IPS-20b (cell line): ENCODE measurements around the gene MVK.

Experiments
- H3K27ac ChIP-seq: one replicate; pipeline ENCODE4 v1.5.1; 2013; ENCODE audit warnings: low read length
- H3K27me3 ChIP-seq: 2 replicates; pipeline ENCODE4 v1.6.1; 2013; ENCODE audit warnings: mild to moderate bottlenecking, low read length, inconsistent platforms; ENCODE audit not compliant: insufficient read depth
- H3K36me3 ChIP-seq: 2 replicates; pipeline ENCODE4 v1.6.1; 2013; ENCODE audit warnings: low read depth, mild to moderate bottlenecking, inconsistent platforms, low read length, moderate library complexity; ENCODE audit not compliant: insufficient read depth
- H3K4me1 ChIP-seq: 2 replicates; pipeline ENCODE4 v1.6.1; 2013; ENCODE audit warnings: mild to moderate bottlenecking, control low read depth, inconsistent platforms, low read length, moderate library complexity; ENCODE audit not compliant: insufficient read depth
- H3K4me3 ChIP-seq: 2 replicates; pipeline ENCODE4 v1.5.1; 2013; ENCODE audit warnings: mild to moderate bottlenecking, low read length, inconsistent platforms
- H3K9ac ChIP-seq: 2 replicates; pipeline ENCODE4 v1.6.1; 2013; ENCODE audit warnings: low read depth, mild to moderate bottlenecking, inconsistent platforms, low read length, moderate library complexity
- H3K9me3 ChIP-seq: 2 replicates; pipeline ENCODE4 v1.6.1; 2013; ENCODE audit warnings: mild to moderate bottlenecking, low read depth, low read length, inconsistent platforms; ENCODE audit not compliant: insufficient read depth

Gene MVK

DNA sequence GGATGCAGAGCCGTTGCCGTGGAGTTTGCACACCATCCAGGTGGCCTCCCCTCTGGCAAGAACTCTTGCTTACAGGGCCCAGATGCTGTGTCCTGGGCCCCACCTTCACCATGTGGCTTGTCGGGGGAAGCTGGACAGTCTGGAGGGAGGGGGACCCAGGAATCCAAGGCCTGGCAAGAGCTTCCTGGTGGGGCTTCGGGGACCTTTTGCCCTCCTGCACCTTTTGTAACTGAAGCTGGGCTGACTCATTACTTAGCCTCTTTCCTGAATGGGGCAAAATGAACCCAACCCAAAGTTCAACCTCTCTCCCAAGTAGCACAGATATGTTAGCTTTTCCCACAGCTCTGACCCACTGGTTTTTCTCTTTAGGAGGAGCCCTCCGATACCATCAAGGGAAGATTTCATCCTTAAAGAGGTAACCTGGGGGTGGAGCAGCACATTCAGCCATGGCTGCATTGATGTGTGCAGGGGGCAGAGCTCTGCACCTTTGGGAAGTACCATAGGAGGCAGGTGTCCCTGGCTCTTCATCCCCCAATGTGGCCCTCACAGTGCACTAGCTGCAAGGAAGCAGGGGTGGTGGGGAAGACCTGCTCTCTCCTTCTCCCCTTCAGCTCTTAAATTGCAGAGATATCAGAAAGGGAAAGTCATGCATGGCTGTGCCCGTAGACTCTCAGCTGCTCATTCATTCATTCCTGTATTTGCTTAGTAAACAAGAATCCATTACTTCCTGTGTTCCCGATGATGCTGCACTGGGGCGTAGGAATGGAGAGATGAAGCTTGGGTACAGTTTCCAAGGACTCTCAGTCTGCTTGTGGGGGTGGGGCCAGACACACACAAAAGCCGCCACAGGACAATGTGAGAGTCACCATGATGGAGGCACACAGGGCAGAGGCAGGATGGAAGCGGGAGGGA is 13.0 kb downstream of the MVK start:
- Histone ChIP-seq H3K4me1 (no peaks in the 10 kb centered on the region; the same call in 1 of the 2 replicates), H3K9ac (no peak overlapping the region), H3K9me3 (no peaks in the 10 kb centered on the region), H3K36me3 (peaks cover 39% of the 10 kb centered on the region), H3K27me3 (no peaks in the 10 kb centered on the region), H3K27ac (no peak overlapping the region), H3K4me3 (no peak overlapping the region)

DNA sequence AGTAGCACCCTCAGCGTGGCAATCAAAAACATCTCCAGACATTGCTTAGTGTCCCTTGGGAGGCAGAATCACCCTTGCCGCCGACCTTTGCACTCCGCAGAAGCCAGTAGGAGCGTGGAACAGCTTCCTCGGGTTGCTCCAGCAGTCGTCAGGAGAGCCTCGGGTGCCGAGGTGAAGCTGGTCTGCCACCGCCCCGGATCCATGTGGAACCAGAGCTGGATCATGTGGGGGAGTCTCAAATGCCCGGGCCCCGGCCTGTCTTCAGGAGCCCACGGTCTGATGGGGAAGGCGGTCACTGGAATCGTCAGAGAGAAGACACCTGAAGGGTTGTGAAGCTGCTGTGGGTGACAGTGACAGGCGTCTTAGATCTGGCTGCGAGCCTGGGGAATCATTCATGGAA is 14.3 kb downstream of the MVK start:
- H3K9me3 ChIP-seq = no peaks in the 10 kb centered on the region
- no peak overlapping the region for H3K4me3 ChIP-seq
- no peaks in the 10 kb centered on the region for H3K4me1 ChIP-seq
- no peaks in the 10 kb centered on the region for H3K27me3 ChIP-seq
- peaks cover 47% of the 10 kb centered on the region for H3K36me3 ChIP-seq
- no peak overlapping the region for H3K9ac ChIP-seq
- H3K27ac ChIP-seq = no peak overlapping the region

DNA sequence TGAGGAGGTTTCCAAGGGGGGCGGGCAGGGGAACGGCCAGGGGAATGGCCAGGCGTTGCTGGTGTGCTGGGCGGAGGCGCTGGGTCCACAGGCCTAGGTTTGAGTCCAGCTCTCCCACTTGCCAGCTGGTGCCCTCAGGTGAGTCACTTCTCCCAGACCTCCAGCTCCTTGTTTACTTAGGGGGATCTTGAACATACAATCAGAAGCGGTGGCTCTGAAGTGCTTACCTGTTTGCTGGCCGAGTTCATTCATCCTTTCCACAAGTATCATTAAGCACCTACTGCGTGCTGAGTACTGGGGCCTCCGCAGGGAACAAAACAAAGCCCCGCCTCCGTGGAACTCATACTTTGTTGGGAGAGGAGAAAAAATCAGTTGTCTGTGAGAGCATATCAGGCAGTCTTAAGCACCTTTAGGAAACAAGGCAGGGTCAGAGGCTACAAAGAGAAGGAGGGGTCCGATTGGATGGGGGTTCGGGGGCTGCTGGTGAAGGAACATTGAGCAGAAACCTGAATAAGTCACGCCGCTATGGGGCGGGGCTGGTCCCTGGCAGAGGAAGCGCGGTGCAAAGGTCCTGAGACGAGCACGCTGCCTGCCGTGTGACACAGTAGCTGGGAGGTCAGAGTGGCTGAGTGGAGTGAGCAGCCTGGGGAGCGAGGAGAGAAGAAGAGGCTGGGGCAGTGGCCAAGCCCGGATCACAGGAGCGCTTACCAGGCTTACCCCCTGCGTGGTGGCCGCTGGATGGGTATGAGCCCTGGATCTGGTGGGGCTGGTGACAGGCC is 15.1 kb downstream of the MVK start:
- H3K27me3 ChIP-seq = no peaks in the 10 kb centered on the region
- H3K27ac ChIP-seq = no peak overlapping the region
- no peak overlapping the region for H3K4me3 ChIP-seq
- H3K9ac ChIP-seq = no peak overlapping the region
- no peaks in the 10 kb centered on the region for H3K4me1 ChIP-seq
- H3K36me3 ChIP-seq = peaks cover 47% of the 10 kb centered on the region
- no peaks in the 10 kb centered on the region for H3K9me3 ChIP-seq

DNA sequence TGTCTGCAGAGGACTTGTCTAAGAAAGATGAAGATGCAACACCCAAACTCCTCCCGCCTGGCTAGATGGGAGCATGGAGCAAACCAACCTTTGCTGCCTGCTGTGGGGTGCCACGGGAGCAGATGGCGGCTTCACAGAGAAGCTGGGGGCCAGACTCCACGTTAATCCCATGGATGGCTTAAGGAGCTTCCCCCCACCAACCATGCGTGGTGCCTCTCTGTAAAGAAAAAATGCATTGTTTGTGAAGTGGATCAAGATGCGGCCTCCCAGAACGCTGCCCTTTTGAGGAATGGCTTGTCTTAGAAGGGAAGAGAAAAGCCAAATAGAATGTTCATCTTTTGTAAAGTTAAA is 15.6 kb downstream of the MVK start:
- no peak overlapping the region for H3K27ac ChIP-seq
- H3K9ac ChIP-seq = no peak overlapping the region

DNA sequence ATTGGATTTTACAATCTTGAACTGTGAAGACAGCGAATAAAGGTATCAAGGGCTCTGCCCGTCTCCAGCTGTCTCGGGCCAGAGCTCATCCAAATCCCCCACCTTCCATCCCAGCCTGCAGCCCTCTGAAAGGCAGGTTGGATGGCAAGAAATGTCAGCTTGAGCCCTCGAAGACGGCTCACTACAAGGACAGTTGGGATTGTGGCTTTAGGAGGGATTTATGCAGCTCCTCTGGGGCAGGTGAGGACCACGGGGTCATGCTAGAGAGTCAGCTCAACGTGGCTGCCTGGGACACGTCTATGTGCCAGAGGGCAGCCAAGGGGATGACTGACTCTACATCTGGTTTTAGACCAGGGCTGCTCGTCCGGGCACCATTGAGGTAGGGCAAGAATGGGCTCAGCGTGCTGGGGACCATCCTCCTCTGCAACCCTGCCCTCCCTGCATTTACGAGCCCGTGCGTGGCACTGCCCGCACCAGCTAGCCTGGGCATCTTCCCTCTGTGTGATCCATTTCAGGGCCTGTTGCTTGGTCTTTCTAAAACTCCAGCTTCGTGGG is 16.2 kb downstream of the MVK start:
- no peak overlapping the region for H3K4me3 ChIP-seq
- no peaks in the 10 kb centered on the region for H3K27me3 ChIP-seq
- H3K9me3 ChIP-seq = no peaks in the 10 kb centered on the region
- H3K36me3 ChIP-seq = peaks cover 44% of the 10 kb centered on the region
- H3K9ac ChIP-seq = no peak overlapping the region
- H3K27ac ChIP-seq = no peak overlapping the region
- no peaks in the 10 kb centered on the region for H3K4me1 ChIP-seq

More for the DNA sequence above, 15.6 kb downstream of the MVK start:
- no peaks in the 10 kb centered on the region for H3K27me3 ChIP-seq
- H3K36me3 ChIP-seq = peaks cover 41% of the 10 kb centered on the region
- no peaks in the 10 kb centered on the region for H3K9me3 ChIP-seq
- no peak overlapping the region for H3K4me3 ChIP-seq
- H3K4me1 ChIP-seq = no peaks in the 10 kb centered on the region

DNA sequence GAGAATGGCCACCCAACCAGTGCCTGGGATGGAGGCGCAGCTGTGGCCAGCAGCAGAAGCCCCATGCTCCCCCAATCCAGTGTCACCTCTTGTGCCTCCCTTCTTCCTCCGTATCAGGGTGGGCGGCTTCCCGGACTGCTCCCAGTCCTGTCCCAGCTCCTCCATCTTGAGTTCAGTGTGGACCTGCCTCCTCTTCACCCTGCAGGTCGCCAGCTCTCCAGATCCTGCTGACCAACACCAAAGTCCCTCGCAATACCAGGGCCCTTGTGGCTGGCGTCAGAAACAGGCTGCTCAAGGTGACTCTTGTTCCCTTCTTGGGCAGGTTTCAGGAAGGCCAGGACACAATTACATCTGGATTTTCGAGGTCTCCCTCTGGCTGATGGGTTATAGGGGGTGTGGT is 17.0 kb downstream of the MVK start:
- H3K9me3 ChIP-seq = no peaks in the 10 kb centered on the region
- H3K27me3 ChIP-seq = no peaks in the 10 kb centered on the region
- peaks cover 45% of the 10 kb centered on the region for H3K36me3 ChIP-seq
- H3K4me3 ChIP-seq = no peak overlapping the region
- H3K4me1 ChIP-seq = no peaks in the 10 kb centered on the region
- no peak overlapping the region for H3K9ac ChIP-seq
- no peak overlapping the region for H3K27ac ChIP-seq

DNA sequence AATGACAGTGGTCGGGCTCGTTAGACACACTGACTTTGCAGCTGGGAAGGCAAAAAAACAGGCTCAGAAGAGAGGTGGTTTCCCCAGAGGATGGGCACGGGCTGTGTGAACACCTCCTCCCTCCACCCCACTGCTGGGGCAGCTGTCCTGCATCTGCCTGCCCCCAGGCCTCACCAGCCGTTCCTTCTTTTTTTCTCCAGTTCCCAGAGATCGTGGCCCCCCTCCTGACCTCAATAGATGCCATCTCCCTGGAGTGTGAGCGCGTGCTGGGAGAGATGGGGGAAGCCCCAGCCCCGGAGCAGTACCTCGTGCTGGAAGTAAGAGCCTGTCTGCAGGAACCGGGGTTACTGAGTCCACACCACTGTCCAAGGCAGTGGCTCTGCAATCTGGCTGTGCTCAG is 17.4 kb downstream of the MVK start:
- no peak overlapping the region for H3K4me3 ChIP-seq
- H3K9ac ChIP-seq = no peak overlapping the region
- H3K4me1 ChIP-seq = no peaks in the 10 kb centered on the region
- peaks cover 45% of the 10 kb centered on the region for H3K36me3 ChIP-seq
- no peak overlapping the region for H3K27ac ChIP-seq
- no peaks in the 10 kb centered on the region for H3K27me3 ChIP-seq
- H3K9me3 ChIP-seq = no peaks in the 10 kb centered on the region

DNA sequence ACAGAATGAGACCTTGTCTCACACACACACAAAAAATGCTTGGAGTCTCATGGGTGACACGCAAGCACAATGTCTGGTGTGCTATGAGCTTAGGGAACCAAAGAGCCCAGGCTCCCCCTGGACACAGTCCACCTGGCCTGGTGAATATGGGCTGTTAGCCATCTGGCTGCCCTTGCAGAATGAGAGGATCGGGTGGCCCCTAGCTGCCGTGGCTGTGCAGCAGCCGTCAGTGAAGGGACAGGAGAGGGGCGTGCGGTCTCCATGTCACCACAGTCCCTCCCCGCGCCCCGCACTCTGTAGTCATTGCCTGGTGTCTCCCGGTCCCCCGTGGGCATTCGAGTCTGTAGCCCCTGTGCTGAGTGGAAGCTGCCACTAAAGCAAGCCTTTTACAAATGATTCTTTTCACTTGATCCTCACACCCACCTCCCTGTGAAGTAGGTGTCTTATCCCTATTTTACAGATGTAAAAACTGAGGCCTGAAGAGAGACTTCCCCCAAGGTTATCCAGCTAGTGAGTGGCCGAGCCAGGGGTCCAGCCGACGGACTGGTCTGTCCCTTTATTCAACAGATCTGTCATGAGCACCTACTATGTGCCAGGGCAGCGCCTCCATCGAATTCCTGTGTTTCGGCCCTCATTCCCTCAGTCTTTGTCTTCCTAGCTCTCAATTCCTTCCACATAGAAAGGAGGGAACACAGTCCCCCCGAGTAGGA is 18.8 kb downstream of the MVK start:
- H3K9ac ChIP-seq = no peak overlapping the region
- no peak overlapping the region for H3K4me3 ChIP-seq
- H3K27ac ChIP-seq = no peak overlapping the region
- no peaks in the 10 kb centered on the region for H3K4me1 ChIP-seq
- no peaks in the 10 kb centered on the region for H3K27me3 ChIP-seq
- no peaks in the 10 kb centered on the region for H3K9me3 ChIP-seq
- H3K36me3 ChIP-seq = peaks cover 33% of the 10 kb centered on the region; the same call in 1 of the 2 replicates

DNA sequence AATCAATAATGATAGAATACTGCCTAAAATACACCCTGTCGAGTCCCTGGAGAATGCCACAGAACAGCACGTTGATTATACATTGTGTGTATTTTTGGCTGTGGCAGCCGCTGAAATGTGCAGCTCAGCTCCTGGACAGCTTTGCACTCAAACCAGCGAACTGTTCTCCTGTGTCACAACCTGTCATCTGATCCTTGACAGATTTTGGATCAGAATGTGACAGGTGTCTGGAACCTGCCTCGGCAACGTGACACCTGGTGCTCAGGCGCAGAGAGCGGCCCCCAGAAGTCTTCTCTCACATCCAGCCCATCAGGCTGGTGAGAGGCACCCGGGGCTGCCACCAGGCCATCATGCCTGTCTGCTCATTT is 19.3 kb downstream of the MVK start:
- Histone ChIP-seq H3K27ac (no peak overlapping the region), H3K9ac (no peak overlapping the region), H3K27me3 (no peaks in the 10 kb centered on the region), H3K4me1 (no peaks in the 10 kb centered on the region; the same call in 1 of the 2 replicates), H3K4me3 (no peak overlapping the region), H3K9me3 (no peaks in the 10 kb centered on the region), H3K36me3 (peaks cover 32% of the 10 kb centered on the region; the same call in 1 of the 2 replicates)

DNA sequence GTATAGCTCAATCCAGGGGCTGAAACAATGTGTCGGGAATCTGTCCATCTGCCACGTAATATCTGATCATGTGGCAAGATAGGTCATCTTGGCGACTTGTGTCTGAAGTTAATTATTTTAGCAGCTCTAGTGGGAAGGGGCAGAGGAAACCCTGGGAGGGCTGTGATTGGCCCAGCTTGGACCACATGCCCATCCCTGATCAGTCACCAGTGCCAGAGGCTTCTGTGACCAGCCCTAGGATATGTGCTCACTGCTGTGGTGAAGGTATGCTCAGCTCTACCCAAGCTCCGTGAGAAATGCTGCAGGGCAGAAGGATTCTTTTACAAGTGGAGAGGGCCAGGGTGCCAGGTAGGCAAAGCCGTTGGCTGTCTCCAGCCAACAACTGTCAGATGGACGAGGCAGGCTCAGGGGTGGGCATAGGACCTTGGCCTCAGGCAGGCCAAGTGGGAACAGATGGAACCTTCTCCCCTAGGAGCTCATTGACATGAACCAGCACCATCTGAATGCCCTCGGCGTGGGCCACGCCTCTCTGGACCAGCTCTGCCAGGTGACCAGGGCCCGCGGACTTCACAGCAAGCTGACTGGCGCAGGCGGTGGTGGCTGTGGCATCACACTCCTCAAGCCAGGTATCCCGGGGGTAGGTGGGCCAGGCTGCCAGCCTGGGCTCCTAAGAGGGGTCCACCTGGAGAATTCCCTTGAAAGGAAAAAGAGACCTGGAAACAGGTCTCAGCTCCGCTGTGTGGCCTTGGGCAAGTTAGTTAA is 21.1 kb downstream of the MVK start:
- H3K4me3 ChIP-seq = no peak overlapping the region
- no peaks in the 10 kb centered on the region for H3K27me3 ChIP-seq
- H3K36me3 ChIP-seq = peaks cover 25% of the 10 kb centered on the region; the same call in 1 of the 2 replicates
- no peak overlapping the region for H3K9ac ChIP-seq
- no peaks in the 10 kb centered on the region for H3K9me3 ChIP-seq
- H3K27ac ChIP-seq = no peak overlapping the region
- no peaks in the 10 kb centered on the region; the same call in 1 of the 2 replicates for H3K4me1 ChIP-seq
